PC-9 (cell line): ENCODE data around the gene CAMKMT. TPM values are rescaled to one million over a fixed set of nuclear protein-coding genes. Genes with fewer than 3 reads are reported as not detected.

Experiments used
- BruUV-seq: library from RNA; stranded (reverse); fragments of 400-500 nt; replicated peaks from 2 replicates; lab custom pipeline; 2021; lab: Mats Ljungman, UMichigan
- CTCF ChIA-PET: fragments of 300-600 bp; sonication (Branson Sonifier 250); formaldehyde crosslinking; loops from one replicate; lab custom pipeline; 2022; ENCODE audit warnings: antibody characterized with exemption; lab: Charles Lee
- POLR2A ChIA-PET: fragments of 300-600 bp; sonication (Branson Sonifier 250); formaldehyde crosslinking; loops from one replicate; lab custom pipeline; 2022; ENCODE audit warnings: antibody characterized with exemption; ENCODE audit not compliant: unreplicated experiment; lab: Charles Lee
- DNase-seq, 2 experiments: peaks; one replicate each; pipeline versions ENCODE4 v3.0.0 to v3.0.0-alpha.2; 2015 to 2022; ENCODE audit warnings: mixed read lengths in 1 of 2
- H2AFZ ChIP-seq: fragments of 200-600 bp; sonication (generic); 2 replicates; pipeline ENCODE4 v1.8.1; 2017; ENCODE audit warnings: antibody characterized with exemption
- H3F3A ChIP-seq: fragments of 200-600 bp; sonication (generic); 2 replicates; pipeline ENCODE4 v1.8.1; 2017; ENCODE audit warnings: antibody characterized with exemption, mild to moderate bottlenecking, low read depth; ENCODE audit not compliant: insufficient read depth
- H3K27ac ChIP-seq: fragments of 200-600 bp; sonication (generic); 2 replicates; pipeline ENCODE4 v1.6.1; 2016; ENCODE audit warnings: mixed run types
- H3K27me3 ChIP-seq: fragments of 200-600 bp; sonication (generic); 2 replicates; pipeline ENCODE4 v1.6.1; 2016; ENCODE audit warnings: low read depth, mixed run types; ENCODE audit not compliant: insufficient read depth
- H3K36me3 ChIP-seq: fragments of 200-600 bp; sonication (generic); 2 replicates; pipeline ENCODE4 v1.6.1; 2016; ENCODE audit warnings: low read depth, mixed run types
- H3K4me1 ChIP-seq: fragments of 200-600 bp; sonication (generic); replicated peaks from 2 replicates; pipeline ENCODE4 v1.6.1; 2016; ENCODE audit warnings: mixed run types; ENCODE audit not compliant: insufficient read depth
- H3K4me2 ChIP-seq: fragments of 200-600 bp; sonication (generic); 2 replicates; pipeline ENCODE4 v1.6.1; 2017; ENCODE audit warnings: mixed run types
- H3K4me3 ChIP-seq: fragments of 200-600 bp; sonication (generic); 2 replicates; pipeline ENCODE4 v1.6.1; 2016; ENCODE audit warnings: mixed run types
- H3K79me2 ChIP-seq: fragments of 200-600 bp; sonication (generic); 2 replicates; pipeline ENCODE4 v1.6.1; 2017; ENCODE audit warnings: low read depth, mixed run types
- H3K9me2 ChIP-seq: fragments of 200-600 bp; sonication (generic); 2 replicates; pipeline ENCODE4 v1.8.1; 2017; ENCODE audit warnings: mild to moderate bottlenecking; ENCODE audit not compliant: insufficient read depth
- H3K9me3 ChIP-seq: fragments of 200-600 bp; sonication (generic); 2 replicates; pipeline ENCODE4 v1.8.1; 2016; ENCODE audit warnings: low read depth; ENCODE audit not compliant: insufficient read depth
- H4K20me1 ChIP-seq: fragments of 200-600 bp; sonication (generic); 2 replicates; pipeline ENCODE4 v1.8.1; 2017; ENCODE audit not compliant: insufficient read depth
- CTCF ChIP-seq: fragments of 200-600 bp; sonication (generic); conservative IDR thresholded peaks from 2 replicates; pipeline ENCODE4 v1.6.1; 2017; ENCODE audit warnings: mixed run types, antibody characterized with exemption, mild to moderate bottlenecking, moderate library complexity
- EZH2 ChIP-seq: fragments of 200-600 bp; sonication (generic); IDR thresholded peaks from 2 replicates; pipeline ENCODE4 v1.8.0; 2017; ENCODE audit warnings: antibody characterized with exemption, low read depth
- intact Hi-C: fragments of 100-400 bp; cut with micrococcal nuclease; formaldehyde crosslinking; loops from one replicate; pipeline ENCODE4 v1.10.0; 2022; ENCODE audit not compliant: unreplicated experiment
- total RNA-seq: library from RNA; stranded (reverse); gene quantifications from 2 replicates; pipeline ENCODE4 v1.2.3, GENCODE V29; 2021

CAMKMT gene
- total RNA-seq, 1 experiment from 2014 or later, result 17.9 TPM

- no peak for TF ChIP-seq EZH2
- TF ChIP-seq CTCF, result no peak
- intact Hi-C loops, result no loop called here
- ChIA-PET POLR2A (no interaction called here), CTCF (no interaction called here)
- no TSS peak for BruUV-seq
- Histone ChIP-seq H2AFZ (no peak overlapping the region), H3K4me2 (no peak overlapping the region), H3K4me1 (no peaks in the 10 kb centered on the region), H3K27ac (no peak overlapping the region), H4K20me1 (no peaks in the 10 kb centered on the region), H3K36me3 (no peaks in the 10 kb centered on the region), H3K79me2 (no peaks in the 10 kb centered on the region), H3K27me3 (no peaks in the 10 kb centered on the region), H3K9me3 (no peaks in the 10 kb centered on the region), H3F3A (no peaks in the 10 kb centered on the region), H3K4me3 (no peak overlapping the region), H3K9me2 (no peaks in the 10 kb centered on the region)
- DNase-seq, result no peak
Observed at GRCh38 chr2:44819061-44819460, 457.3 kb downstream of the CAMKMT start.

- Histone ChIP-seq H3K4me2 (no peak overlapping the region), H2AFZ (no peak overlapping the region), H3K27ac (no peak overlapping the region), H3F3A (no peaks in the 10 kb centered on the region), H3K36me3 (no peaks in the 10 kb centered on the region), H3K9me2 (no peaks in the 10 kb centered on the region), H3K27me3 (no peaks in the 10 kb centered on the region), H3K79me2 (no peaks in the 10 kb centered on the region), H3K4me3 (no peak overlapping the region), H3K9me3 (no peaks in the 10 kb centered on the region), H3K4me1 (no peaks in the 10 kb centered on the region), H4K20me1 (no peaks in the 10 kb centered on the region)
- DNase-seq, result no peak
- TF ChIP-seq CTCF (no peak), EZH2 (no peak)
- CTCF ChIA-PET, result no interaction called here
- intact Hi-C loops, result no loop called here
- POLR2A ChIA-PET, result no interaction called here
- no TSS peak for BruUV-seq
Observed at GRCh38 chr2:44821500-44821899, 459.8 kb downstream of the CAMKMT start.

GRCh38 chr2:44822174-44822573 lies 460.4 kb downstream of the CAMKMT start:
- no peak overlapping the region for H3K27ac ChIP-seq
- intact Hi-C loops, result no loop called here
- TF ChIP-seq EZH2, result no peak
- H3K79me2 ChIP-seq, result no peaks in the 10 kb centered on the region
- no peaks in the 10 kb centered on the region for H3K27me3 ChIP-seq
- H3K4me2 ChIP-seq, result no peak overlapping the region
- H3K4me1 ChIP-seq, result no peaks in the 10 kb centered on the region
- no peaks in the 10 kb centered on the region for H3F3A ChIP-seq
- no peaks in the 10 kb centered on the region for H3K36me3 ChIP-seq
- no peaks in the 10 kb centered on the region for H4K20me1 ChIP-seq
- H3K9me3 ChIP-seq, result no peaks in the 10 kb centered on the region
- no peak for DNase-seq
- no peaks in the 10 kb centered on the region for H3K9me2 ChIP-seq
- no TSS peak for BruUV-seq
- ChIA-PET CTCF (no interaction called here), POLR2A (no interaction called here)
- no peak overlapping the region for H3K4me3 ChIP-seq
- no peak overlapping the region for H2AFZ ChIP-seq

Other genes starting within 250 kb of the CAMKMT start
- gene PPM1B, start 193.1 kb upstream of the CAMKMT start, total RNA-seq, result 42.3 and 45.0 TPM in 2 replicates
- 0.28 TPM in 1 of 2 replicates, not detected in the other for gene SLC3A1, start 86.5 kb upstream of the CAMKMT start, total RNA-seq
- gene PREPL, start 453 bp upstream of the CAMKMT start, total RNA-seq, result 34.2 and 42.2 TPM in 2 replicates